ENCODE results near the gene MCTP1.

Gene MCTP1

GRCh38 chr5:94928891-94929290 lies 356.0 kb downstream of the MCTP1 start:
- no peak for DNase-seq

DNA sequence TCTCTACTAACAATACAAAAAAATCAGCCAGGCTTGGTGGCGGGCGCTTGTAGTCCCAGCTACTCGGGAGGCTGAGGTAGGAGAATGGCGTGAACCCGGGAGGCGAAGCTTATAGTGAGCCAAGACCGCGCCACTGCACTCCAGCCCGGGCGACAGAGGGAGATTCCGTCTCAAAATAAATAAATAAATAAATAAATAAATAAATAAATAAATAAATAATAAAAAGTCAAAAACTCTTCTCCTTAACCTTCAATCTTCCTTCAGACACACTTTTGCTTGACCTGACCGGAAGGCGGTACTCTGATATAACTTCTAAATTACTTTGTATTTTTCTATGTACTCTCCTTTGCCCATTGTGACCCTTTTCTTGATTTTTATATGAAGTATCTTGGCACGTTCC lies 364.3 kb downstream of the MCTP1 start:
- DNase-seq = no peak

- DNase-seq = no peak
Observed at GRCh38 chr5:94916619-94917018, 368.3 kb downstream of the MCTP1 start.

DNA sequence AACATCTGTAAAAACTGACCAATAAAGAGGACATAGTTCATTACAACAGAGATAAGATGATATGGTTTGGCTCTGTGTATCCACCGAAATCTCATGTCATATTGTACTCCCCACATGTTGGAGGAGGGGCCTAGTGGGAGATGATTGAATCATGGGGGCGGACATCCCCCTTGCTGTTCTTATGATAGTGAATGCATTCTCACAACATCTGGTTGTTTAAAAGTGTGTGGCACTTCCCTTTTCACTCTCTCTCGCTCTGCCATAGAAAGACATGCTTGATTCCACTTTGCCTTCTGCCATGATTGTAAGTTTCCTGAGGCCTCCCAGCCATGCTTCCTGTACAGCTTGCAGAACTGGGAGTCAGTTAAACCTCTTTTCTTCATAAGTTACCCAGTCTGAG lies 373.6 kb downstream of the MCTP1 start:
- no peak for DNase-seq

DNA sequence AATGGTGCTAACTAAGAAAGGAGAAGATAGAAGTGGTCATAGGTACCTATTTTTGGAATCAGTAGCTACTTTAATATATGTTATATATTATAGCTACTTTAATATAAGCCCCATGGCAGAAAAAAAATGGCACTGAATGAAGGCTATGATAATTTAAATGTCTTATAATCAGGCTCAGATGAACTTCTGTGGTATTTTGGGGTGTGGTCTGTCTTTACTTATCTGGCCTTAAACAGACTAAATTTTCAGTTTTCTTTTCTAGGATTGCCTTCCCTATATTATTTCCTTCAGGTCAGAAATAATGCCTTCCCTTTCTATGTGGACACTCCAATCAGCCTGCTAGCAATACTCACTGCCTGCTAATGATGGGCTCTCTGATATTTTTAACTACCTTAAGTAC lies 374.2 kb downstream of the MCTP1 start:
- DNase-seq = no peak

DNA sequence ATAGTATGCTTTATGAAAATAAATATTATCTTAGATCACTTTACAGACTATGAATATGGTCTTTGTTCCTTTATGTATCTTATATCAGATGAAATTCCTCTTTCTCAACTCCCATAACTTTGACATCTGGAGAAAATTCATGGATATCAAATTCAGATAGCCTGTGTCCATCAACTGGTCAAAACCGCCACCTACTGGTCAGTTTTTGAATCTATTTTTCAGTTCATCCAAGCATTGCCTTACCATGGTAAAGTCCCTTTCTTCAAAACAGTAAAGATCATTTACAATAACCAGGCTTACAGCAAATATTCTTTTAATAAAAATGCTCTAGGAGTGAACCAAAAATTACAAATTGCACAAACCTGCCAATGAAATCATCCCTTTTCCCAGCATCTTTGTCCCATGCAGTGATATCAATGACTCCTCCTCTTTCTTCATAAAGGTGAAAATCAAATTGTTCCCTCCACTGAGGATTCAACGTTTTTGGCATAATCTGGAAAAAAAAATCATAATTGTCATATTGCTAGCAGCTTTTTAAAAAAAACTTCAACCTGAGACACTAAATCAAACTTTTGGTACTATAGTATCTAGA lies 375.9 kb downstream of the MCTP1 start:
- DNase-seq = peak; percentile 58

DNA sequence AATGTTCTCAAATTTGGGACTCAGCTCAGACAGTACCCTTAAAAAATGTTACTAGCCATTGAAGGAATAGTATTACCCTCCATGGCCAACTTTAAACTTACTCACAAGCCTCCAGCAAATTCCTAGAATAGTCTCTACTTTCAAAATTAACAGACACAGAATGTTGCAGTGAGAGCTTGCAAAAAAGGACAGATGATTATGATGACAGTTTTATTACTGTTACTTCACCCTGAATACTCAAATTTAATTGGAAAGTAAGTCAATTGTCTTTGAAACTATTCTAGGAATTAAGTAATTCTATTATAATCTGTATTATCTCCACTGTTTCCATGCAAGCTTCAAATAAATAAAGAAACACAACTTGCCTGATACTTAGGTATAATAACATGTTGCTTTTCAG lies 378.1 kb downstream of the MCTP1 start:
- DNase-seq = no peak

- DNase-seq = no peak
Observed at GRCh38 chr5:94903726-94904125, 381.2 kb downstream of the MCTP1 start.

DNA sequence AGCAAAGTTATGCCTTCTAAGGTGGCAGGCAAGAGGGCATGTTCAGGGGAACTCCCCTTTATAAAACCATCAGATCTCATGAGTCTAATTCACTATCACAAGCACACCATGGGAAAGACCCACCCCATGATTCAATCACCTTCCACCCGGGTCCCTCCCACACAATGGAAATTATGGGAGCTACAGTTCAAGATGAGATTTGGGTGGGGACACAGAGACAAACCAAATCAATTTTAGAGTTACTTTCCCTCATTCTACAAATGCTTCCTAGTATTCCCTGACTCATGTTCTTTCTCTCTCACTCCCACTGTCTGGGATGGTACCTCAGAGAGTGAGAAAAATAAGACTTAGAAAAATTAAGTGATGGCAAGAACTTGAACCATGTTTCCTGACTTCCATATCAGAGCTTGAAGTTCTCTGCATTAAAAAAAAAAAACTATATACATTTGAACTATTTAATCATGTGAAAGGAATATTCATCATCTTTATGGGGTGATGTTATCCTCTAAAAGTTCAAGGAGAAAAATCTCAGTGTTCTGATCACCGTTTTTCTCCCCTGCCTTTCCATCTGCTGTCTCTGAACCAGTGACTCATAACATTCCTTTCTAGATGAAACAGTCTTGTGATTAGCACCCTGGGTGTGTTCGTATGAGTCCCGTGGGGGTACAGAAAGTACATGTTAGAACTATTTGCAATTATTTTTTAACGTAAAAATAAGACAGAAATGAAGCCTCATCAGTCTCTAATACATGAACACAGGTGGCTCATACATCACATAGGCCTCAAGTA lies 383.5 kb downstream of the MCTP1 start:
- no peak for DNase-seq

DNA sequence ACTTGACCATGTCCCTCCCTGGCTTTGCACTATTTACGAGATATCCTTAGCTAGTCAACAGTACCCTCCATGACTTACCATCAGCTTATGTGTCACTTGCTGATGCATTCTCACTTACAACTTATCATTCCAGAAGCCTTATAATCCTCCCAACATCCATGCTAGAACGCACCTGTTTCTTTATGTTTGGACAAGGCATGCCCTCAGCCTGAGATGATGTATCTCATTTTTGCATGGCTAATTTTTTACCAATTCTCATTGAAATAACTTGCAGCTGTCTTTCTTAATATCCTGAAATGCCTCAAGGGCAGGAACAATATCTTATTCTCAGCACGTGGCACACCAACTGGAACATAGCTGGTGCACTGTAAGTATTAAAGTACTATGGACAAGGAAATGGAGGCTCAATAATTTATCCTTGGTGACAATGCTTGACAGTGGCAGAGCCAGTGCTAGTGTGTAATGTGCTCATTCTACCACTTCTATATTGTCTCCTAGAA lies 384.8 kb downstream of the MCTP1 start:
- DNase-seq = no peak

DNA sequence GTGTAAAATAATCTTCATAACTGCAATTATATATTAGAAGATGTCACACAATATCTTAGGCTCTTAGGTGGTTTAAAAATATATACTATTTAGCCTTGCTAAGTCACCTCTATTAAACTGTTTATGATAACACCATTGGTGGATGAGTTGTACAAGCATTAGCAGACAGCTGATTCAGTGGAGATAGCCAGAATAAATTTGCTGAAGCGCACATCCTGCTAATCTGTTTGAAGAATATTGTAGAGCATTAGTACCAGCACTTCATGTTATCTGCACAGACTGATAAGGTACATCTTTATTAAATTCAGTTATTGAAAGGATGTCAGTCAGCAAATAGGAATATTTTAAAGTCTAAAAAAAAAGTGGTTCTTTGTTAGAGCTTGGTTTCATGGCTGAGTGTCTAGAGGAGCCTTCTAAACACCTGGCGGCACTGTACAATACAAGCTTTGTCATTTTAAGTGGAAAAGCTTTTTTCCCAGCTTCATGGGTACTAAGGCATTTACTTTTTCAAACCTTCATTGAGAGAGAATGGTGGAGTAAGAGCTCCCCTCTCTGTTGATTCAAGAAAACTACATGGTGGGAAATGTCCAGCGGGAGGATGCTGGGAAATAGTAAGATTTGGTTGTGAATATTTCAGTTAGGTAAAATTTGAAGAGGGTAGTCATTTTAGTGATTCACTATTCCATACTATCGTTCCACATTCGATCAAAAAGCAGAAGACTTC lies 391.3 kb downstream of the MCTP1 start:
- peak; percentile 12 for DNase-seq

- DNase-seq = no peak
Observed at GRCh38 chr5:94891972-94892371, 392.9 kb downstream of the MCTP1 start.

DNA sequence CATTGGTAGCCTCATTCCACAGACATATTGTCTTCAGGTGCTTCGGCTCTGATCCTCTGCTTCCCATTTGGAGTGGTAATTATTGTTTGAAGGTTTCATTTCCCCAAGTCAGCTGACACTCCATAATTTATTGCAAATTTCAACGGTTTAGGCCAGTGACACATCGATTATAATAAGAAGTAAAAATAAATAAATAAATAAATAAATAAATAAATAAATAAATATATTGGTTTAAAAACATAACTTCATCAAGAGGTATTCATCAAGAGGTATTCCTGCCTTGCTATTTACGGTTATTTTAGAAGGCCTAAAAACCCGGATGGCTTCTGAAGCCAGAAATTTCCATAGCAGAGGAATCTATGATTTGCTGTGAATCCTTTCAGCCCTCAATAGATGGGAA lies 393.3 kb downstream of the MCTP1 start:
- DNase-seq = no peak

DNA sequence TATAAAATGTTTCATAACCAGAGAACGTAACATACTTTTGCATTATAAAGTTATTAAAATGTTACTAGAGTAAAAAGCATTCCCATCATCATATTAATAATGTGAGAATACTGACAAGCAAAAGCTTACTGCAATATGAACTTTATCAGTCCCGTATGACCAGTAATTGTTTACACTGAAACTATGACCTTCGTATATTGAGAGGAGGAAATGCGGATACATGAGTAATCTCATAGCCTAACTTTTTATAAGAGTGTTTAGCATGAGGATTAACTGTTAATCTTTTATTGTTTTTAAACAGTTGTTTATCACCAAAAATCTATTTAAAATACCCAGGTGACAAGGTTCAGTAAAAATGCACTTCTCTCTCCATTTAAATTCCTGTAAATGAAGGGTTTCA lies 394.0 kb downstream of the MCTP1 start:
- no peak for DNase-seq

DNA sequence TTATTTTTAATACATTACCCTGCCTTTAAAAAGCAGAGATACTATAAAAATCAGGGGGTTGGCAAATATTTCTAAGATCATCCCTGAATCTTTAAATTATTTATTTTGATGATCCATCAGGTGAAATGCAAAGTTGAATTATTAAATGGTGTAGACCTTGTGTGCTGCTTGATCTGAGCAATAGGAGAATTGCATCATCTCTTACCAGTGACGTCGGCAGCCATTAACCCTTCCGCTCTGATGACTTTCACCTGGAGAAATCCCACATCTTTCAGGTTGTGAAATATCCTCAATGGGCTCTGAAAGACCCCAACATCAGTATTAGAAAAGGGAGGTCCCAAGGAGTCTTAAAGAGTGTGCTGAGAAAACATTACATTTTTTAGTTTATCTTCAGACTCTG lies 396.2 kb downstream of the MCTP1 start:
- no peak for DNase-seq

DNA sequence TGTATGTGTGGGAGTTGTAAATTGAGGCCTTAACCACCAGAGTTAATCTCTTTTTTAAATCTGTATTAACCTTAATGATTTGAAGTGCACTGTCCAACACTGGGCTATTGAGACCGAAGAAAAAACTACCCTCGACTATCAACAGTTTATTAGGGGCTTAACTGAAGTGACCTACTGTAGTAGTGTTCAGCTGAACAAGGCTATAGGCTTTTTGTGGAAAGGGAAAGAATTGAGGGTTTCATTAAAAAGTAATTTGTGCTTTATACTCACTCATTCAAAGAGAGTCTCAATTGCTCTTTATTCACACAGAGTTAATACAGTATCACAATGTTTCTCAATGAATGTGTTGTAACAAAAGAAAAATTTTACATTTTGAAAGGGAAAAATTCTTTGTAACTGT lies 399.0 kb downstream of the MCTP1 start:
- DNase-seq = no peak

GRCh38 chr5:94884311-94884710 lies 400.6 kb downstream of the MCTP1 start:
- no peak for DNase-seq

GRCh38 chr5:94872526-94872925 lies 412.4 kb downstream of the MCTP1 start:
- DNase-seq = no peak

DNA sequence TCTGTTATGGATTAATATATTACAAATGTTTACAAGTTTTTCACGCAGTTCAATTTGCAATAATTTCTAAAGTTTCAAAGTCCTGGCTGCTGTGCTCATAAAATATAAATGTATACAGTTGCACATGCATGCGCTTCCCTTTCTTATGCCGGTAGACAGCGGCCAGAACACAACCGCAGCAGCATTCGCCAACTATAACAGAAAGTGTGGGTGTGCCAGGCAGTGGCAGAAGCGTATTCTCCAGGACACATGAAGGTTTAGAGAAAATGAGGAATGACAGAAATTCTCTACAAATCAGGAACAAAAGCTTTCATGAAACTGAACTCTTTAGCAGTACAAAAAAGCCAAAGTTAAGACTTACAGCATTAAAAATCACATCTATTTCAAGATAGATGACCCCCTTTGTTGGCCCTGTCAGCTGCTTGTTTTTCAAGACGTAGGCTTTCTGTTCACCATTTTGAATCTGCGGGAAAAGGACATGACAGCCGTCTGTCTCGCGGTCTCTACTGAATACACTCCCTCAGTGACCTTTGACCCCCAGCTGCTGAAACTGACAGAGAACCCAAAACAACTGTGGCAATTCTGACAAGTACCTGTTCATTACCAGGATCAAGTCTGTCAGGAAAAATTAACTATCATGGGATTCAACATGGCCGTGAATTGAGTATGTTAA lies 414.2 kb downstream of the MCTP1 start:
- DNase-seq = no peak

DNA sequence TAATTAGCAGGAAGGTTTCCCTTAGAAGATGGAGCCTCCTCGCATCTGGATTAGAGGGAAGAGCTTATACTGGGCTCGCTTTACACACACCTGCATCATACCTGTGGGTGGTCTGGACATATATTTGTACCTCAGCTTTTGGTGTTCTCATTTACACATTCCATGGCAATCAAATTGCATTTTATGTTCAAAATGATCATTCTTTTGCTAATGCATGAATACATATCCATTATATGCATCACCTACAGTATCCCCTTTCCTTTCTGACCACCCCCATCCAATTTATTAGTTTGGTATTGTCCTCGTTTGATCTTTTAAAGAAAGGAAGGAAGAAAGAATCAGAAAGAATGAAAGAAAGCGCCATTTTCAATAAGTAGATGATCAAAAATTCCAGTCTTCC lies 415.0 kb downstream of the MCTP1 start:
- DNase-seq = no peak

GRCh38 chr5:94863951-94864350 lies 420.9 kb downstream of the MCTP1 start:
- DNase-seq = no peak

DNA sequence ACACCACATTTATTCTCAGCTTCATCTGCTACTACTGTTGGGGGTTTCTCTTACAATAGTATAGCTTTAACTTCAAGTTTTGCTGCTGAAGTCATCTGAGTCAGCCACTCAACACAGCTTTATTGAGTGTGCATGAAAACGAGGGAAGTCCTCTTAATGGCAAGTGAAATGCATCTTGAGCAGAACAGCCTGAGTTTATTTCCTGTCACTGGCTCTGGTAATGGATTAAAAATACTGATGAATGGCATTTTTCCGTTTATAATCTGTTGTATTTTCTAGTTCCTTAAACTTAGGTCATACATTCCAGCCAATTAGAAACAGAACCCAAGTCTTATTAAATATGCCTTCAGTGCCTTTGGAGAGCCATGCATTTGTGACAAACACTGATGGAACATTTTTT lies 427.8 kb downstream of the MCTP1 start:
- DNase-seq = no peak

- no peak for DNase-seq
Observed at GRCh38 chr5:94856257-94856800, 428.6 kb downstream of the MCTP1 start.

Data from NCI-H82 (cell line).